Measurements from ENCODE around the gene PTH2R.
A peak's percentile ranks its signal among the peaks of the same experiment; 100 is the strongest.
"Not testable (repeated sequence)": the region's sequence is repeated elsewhere in the genome, so short reads cannot be mapped to it uniquely, and the experiment has no call there.

PTH2R gene

DNA sequence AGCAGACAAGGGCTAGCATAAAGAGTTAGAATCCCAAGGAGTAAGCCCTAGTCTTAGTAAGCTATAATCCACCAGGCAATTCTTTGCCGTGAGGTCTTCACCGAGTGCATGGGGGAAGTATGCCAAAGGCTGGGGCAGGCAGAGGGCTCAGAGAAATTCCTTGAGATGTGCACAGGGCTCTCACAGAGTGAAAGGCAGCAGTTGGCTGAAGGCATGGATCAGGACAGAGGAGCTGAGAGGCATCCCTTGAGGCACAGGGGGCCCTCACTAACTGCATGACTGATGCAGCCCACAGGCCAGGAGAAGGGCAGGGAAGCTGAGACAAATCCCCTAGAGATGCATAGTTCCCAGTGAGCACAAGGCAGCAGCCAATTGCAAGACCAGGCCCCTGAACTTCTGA, 34.1 kb downstream of the PTH2R start:
- DNase-seq (ENCODE audit: low spot score): no peak
- TF ChIP-seq, protein P1, sequence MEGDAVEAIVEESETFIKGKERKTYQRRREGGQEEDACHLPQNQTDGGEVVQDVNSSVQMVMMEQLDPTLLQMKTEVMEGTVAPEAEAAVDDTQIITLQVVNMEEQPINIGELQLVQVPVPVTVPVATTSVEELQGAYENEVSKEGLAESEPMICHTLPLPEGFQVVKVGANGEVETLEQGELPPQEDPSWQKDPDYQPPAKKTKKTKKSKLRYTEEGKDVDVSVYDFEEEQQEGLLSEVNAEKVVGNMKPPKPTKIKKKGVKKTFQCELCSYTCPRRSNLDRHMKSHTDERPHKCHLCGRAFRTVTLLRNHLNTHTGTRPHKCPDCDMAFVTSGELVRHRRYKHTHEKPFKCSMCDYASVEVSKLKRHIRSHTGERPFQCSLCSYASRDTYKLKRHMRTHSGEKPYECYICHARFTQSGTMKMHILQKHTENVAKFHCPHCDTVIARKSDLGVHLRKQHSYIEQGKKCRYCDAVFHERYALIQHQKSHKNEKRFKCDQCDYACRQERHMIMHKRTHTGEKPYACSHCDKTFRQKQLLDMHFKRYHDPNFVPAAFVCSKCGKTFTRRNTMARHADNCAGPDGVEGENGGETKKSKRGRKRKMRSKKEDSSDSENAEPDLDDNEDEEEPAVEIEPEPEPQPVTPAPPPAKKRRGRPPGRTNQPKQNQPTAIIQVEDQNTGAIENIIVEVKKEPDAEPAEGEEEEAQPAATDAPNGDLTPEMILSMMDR (IDR thresholded peaks at IDR 0.05; ENCODE audit: extremely low read depth, missing control alignments): no peak

DNA sequence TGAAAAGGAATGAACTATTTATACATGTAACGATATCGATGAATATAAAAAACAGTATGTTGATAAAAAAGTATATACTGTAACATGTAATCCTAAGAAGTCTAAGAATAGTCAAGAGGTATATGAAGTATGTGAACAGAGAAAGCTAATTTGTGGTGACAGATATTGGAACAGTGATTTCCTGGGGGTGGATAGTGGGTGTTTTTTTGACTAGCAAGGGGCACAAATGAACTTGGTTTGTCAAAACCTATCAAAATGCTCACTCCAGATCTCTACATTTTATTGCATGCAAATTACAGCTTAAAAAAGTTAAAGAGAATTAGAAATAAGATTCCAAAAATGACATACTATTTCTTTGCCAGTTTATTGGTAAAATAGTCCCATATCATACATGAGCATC, 35.4 kb downstream of the PTH2R start:
- no peak for DNase-seq (ENCODE audit: low spot score)
- TF ChIP-seq, protein P1 (IDR thresholded peaks at IDR 0.05; ENCODE audit: extremely low read depth, missing control alignments): no peak

DNA sequence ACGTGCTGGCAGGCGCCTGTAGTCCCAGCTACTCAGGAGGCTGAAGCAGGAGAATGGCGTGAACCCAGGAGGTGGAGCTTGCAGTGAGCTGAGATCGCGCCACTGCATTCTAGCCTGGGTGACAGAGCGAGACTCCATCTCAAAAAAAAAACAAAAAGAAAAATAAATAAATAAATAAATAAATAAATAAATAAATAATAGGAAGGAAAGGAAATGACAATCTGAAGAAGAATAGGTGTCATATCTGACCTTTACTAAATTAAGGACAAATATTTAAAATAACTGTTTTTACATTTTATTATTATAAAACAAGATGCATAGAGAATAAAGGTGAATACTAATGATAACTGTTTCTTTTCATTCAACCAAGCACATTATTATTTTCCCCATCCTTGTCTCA, 40.9 kb downstream of the PTH2R start:
- not testable (repeated sequence) for DNase-seq (ENCODE audit: low spot score)

DNA sequence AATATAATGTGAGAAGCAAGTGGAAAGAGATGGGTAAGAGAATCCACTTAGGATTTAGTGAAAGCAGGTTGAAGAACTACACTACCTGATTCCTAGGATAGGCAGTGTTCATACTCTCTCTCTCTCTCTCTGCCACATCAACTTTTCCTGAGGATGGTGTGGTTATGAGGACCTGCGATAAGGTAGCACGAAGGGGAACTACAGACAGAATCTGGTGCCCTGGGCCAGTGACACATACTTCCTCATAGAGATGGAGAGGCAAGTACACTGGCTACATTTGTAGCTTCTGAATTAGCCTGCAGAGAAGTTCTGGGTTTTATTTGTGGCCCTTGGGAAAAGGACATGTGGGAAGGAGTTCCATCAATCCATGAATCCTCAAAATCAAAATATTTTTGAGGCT, 44.5 kb downstream of the PTH2R start:
- no peak for DNase-seq (ENCODE audit: low spot score)
- TF ChIP-seq, protein P1 (IDR thresholded peaks at IDR 0.05; ENCODE audit: extremely low read depth, missing control alignments): no peak

DNA sequence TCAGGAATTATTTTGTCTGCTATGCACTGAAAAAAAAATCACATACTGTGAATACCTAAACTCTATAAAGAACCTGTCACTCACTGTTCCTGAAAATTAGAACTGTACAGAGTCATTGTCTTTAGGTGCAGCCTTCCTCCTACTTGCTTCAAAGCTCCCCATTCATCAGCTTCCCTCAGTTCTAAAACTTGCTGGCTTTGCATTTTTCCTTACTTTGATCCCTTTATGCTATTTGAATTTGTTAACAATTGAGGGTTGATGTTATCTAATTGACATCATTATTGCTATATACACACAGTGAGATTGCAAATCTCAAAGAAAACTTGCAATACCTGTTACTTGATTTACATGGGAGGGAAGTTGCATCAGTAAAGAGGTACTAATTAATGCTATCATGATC, 48.3 kb downstream of the PTH2R start:
- TF ChIP-seq, protein P1 (IDR thresholded peaks at IDR 0.05; ENCODE audit: extremely low read depth, missing control alignments): no peak
- no peak for DNase-seq (ENCODE audit: low spot score)

DNA sequence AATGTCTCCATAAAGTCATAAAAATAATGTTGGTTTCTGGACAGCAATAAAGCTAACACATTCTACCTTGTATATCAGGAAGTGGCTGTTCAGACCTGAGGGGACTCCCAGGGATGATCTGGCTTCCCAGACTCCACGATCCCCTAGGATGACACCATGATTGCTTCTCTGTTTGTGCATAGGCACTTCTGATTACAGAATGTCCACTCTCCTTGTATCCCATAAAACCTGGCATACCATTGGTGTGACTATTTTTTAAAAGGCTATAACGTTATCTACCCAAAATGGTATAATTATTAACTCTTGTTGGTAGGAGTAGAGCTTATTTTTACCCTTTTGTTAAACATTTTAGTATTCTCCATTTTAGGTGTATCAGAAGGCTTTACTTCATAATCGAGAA, 57.1 kb downstream of the PTH2R start:
- TF ChIP-seq, protein P1 (IDR thresholded peaks at IDR 0.05; ENCODE audit: extremely low read depth, missing control alignments): no peak
- DNase-seq (ENCODE audit: low spot score): no peak

DNA sequence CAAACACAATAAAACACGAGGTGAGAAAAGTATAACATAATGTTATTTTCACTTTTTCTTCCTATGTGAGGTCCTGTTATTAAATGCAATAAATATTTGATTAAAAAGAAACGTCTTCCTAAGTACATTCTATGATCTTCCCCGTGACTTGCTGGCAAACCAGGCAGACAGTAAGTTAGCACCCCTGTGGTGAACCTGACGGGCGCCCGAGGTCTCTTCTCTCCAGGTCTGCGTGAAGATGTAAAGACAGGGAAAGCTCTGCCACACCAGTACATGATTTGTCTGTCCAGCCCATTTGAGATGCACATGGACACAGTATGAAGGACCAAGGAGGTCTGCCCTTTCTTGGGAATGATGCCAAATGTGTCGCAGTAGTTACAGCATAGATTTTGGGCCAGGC, 57.6 kb downstream of the PTH2R start:
- TF ChIP-seq, protein P1 (IDR thresholded peaks at IDR 0.05; ENCODE audit: extremely low read depth, missing control alignments): no peak

DNA sequence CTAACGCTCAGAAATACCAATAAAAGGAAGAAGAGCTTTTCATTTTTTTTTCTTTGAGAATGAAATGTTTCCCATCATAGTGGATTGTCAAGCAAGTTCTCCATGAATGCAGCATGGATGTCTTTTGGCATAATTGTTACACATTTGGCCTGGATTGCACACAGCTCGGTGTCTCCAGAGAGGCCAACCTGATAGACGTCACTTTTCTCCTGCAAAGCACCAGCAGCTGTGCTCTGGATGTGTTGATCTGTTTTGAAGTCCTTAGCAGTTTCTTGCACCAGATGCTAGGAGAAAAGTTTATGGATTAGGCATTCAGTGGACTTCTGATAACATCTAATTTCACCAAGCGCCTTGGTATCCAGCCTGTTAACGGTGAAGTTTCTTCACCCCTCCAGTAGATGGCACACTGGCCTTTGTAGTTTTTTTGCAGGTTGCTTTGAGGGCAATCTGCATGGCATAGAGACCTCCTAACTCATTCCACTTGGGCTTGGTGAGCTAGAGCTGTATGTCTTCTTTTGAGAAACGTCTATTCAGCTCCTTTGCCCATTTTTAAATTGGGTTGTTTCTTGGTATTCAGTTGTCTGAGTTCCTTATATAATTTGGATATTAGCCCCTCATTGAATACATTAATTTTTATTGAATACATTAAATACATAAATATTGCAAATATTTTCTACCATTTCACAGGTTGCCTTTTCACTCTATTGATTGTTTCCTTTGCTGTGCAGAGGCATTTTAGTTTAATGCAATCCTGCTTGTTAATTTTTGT, 59.7 kb downstream of the PTH2R start:
- DNase-seq (ENCODE audit: low spot score): peak; percentile 25

More for the DNA sequence above, 57.6 kb downstream of the PTH2R start:
- no peak for DNase-seq (ENCODE audit: low spot score)

More for the DNA sequence above, 59.7 kb downstream of the PTH2R start:
- TF ChIP-seq, protein P1 (IDR thresholded peaks at IDR 0.05; ENCODE audit: extremely low read depth, missing control alignments): peak; percentile 41
